Loucy (cell line): ENCODE data around the gene IRF2BP1.

ENCODE experiments used
- H2AFZ ChIP-seq: fragments of 200-600 bp; sonication (generic); 2 replicates; pipeline ENCODE4 v1.6.0; 2016; ENCODE audit warnings: antibody characterized with exemption, mild to moderate bottlenecking, low read length, moderate library complexity
- H3F3A ChIP-seq: fragments of 200-600 bp; 2 replicates; pipeline ENCODE4 v1.6.0; 2016; ENCODE audit warnings: antibody characterized with exemption, low read depth, mild to moderate bottlenecking
- H3K27me3 ChIP-seq: fragments of 200-600 bp; sonication (generic); 2 replicates; pipeline ENCODE4 v1.6.1; 2014; ENCODE audit warnings: low read length, mild to moderate bottlenecking; ENCODE audit not compliant: insufficient read depth, poor library complexity, severe bottlenecking
- H3K36me3 ChIP-seq: fragments of 200-600 bp; sonication (generic); 2 replicates; pipeline ENCODE4 v1.6.1; 2016; ENCODE audit warnings: low read length; ENCODE audit not compliant: insufficient read depth
- H3K4me1 ChIP-seq: fragments of 200-600 bp; sonication (generic); 2 replicates; pipeline ENCODE4 v1.5.1; 2014; ENCODE audit warnings: low read length, mild to moderate bottlenecking; ENCODE audit not compliant: insufficient read depth, poor library complexity, severe bottlenecking
- H3K4me2 ChIP-seq: fragments of 200-600 bp; sonication (generic); 2 replicates; pipeline ENCODE4 v1.6.0; 2014; ENCODE audit warnings: antibody characterized with exemption, low read length, low read depth, mild to moderate bottlenecking; ENCODE audit not compliant: poor library complexity, severe bottlenecking
- H3K4me3 ChIP-seq: fragments of 200-600 bp; sonication (generic); 2 replicates; pipeline ENCODE4 v1.5.1; 2014; ENCODE audit warnings: low read length, mild to moderate bottlenecking, mixed read lengths; ENCODE audit not compliant: poor library complexity, severe bottlenecking
- H3K79me2 ChIP-seq: fragments of 200-600 bp; sonication (generic); 2 replicates; pipeline ENCODE4 v1.6.1; 2014; ENCODE audit warnings: low read length; ENCODE audit not compliant: insufficient read depth
- H3K9ac ChIP-seq: fragments of 200-600 bp; sonication (generic); 2 replicates; pipeline ENCODE4 v1.6.0; 2014; ENCODE audit warnings: mild to moderate bottlenecking, low read depth, low read length, moderate library complexity; ENCODE audit not compliant: poor library complexity, severe bottlenecking
- H3K9me2 ChIP-seq: fragments of 200-600 bp; sonication (generic); replicated peaks from 2 replicates; pipeline ENCODE4 v1.6.1; 2016; ENCODE audit warnings: low read depth, low read length, mixed read lengths
- H3K9me3 ChIP-seq: fragments of 200-600 bp; sonication (generic); 2 replicates; pipeline ENCODE4 v1.6.1; 2014; ENCODE audit warnings: mild to moderate bottlenecking, antibody characterized with exemption, low read length, low read depth; ENCODE audit not compliant: insufficient read depth
- H4K20me1 ChIP-seq: fragments of 200-600 bp; sonication (generic); 2 replicates; pipeline ENCODE4 v1.6.0; 2014; ENCODE audit warnings: antibody characterized with exemption, low read length, mild to moderate bottlenecking; ENCODE audit not compliant: insufficient read depth, poor library complexity, severe bottlenecking
- CTCF ChIP-seq: fragments of 200-600 bp; sonication (generic); conservative IDR thresholded peaks from 2 replicates; pipeline ENCODE4 v1.5.1; 2014; ENCODE audit warnings: mild to moderate bottlenecking, antibody characterized with exemption, low read length
- EZH2phosphoT487 ChIP-seq: fragments of 200-600 bp; IDR thresholded peaks from 2 replicates; pipeline ENCODE4 v1.6.1; 2018; ENCODE audit warnings: antibody characterized with exemption, mild to moderate bottlenecking, moderate library complexity, borderline replicate concordance

IRF2BP1 gene

DNA sequence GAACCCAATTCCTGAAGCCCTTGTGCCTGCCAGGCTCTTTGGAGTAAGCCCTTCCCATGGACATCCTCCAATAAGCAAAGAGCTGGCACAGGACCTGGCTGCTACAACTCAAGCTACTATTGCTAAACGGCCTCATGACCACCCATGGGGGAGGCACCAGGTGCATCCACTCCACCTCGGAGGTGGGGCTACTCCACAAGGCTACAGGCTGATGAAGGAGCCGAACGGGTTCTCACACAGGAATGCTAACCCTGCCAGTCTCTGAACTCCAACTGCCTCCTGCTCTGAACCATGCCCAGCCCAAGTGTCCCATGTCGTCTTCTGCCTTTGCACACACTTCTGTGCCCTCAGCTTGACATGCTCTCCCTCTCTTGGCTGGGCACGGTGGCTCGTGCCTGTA, 33.0 kb downstream of the IRF2BP1 start:
- Histone ChIP-seq H3K79me2 (peaks cover 6% of the 10 kb centered on the region; the same call in 1 of the 2 replicates), H3K9me3 (no peaks in the 10 kb centered on the region), H3K9me2 (no peaks in the 10 kb centered on the region), H3K4me2 (no peak overlapping the region), H3F3A (no peaks in the 10 kb centered on the region), H3K9ac (no peak overlapping the region), H4K20me1 (peaks cover 6% of the 10 kb centered on the region), H3K4me1 (no peaks in the 10 kb centered on the region), H3K27me3 (no peaks in the 10 kb centered on the region), H3K4me3 (no peak overlapping the region), H3K36me3 (peaks cover 44% of the 10 kb centered on the region; the same call in 1 of the 2 replicates), H2AFZ (no peak overlapping the region)
- TF ChIP-seq EZH2phosphoT487 (no peak), CTCF (no peak)

- Histone ChIP-seq H3K9ac (no peak overlapping the region), H3K4me3 (no peak overlapping the region), H3K9me3 (no peaks in the 10 kb centered on the region), H3K27me3 (no peaks in the 10 kb centered on the region), H3K79me2 (peaks cover 6% of the 10 kb centered on the region; the same call in 1 of the 2 replicates), H3K4me2 (no peak overlapping the region), H3K9me2 (no peaks in the 10 kb centered on the region), H3K36me3 (peaks cover 51% of the 10 kb centered on the region; the same call in 1 of the 2 replicates), H3F3A (no peaks in the 10 kb centered on the region), H2AFZ (no peak overlapping the region), H3K4me1 (no peaks in the 10 kb centered on the region), H4K20me1 (peaks cover 6% of the 10 kb centered on the region)
- no peak for TF ChIP-seq CTCF
- TF ChIP-seq EZH2phosphoT487, result no peak
These were observed 33.7 kb downstream of the IRF2BP1 start for GRCh38 chr19:45852145-45852750.

- H3K9ac ChIP-seq, result no peak overlapping the region
- H2AFZ ChIP-seq, result no peak overlapping the region
- no peaks in the 10 kb centered on the region for H3K79me2 ChIP-seq
- no peaks in the 10 kb centered on the region for H3K4me1 ChIP-seq
- H3K4me2 ChIP-seq, result no peak overlapping the region
- H3K27me3 ChIP-seq, result no peaks in the 10 kb centered on the region
- no peaks in the 10 kb centered on the region for H3K9me2 ChIP-seq
- H3F3A ChIP-seq, result no peaks in the 10 kb centered on the region
- H4K20me1 ChIP-seq, result peaks cover 3% of the 10 kb centered on the region
- TF ChIP-seq CTCF, result peak; percentile 53
- no peak for TF ChIP-seq EZH2phosphoT487
- H3K4me3 ChIP-seq, result no peak overlapping the region
- H3K36me3 ChIP-seq, result peaks cover 60% of the 10 kb centered on the region; the same call in 1 of the 2 replicates
- no peaks in the 10 kb centered on the region for H3K9me3 ChIP-seq
These were observed 37.0 kb downstream of the IRF2BP1 start for GRCh38 chr19:45848922-45849321.
